ENCODE measurements around the gene TRUB2.

Gene TRUB2

DNA sequence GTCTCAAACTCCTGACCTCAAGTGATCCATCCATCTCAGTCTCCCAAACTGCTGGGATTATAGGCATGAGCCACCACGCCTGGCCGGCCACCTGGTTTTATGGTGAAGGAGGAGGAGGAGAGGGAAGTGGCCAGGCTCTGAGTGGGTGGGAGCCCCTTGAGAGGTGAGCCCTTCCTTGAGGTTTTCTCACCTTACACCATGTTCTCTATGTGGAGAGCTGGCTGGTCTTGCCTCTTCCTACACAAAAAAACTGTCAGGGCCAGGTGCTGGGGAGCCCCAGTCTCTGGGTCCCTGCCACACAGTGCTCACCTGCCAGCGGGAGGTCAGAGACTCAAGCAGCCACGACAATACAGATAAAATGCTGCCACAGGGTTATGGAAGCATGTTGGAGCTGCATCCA, 28.1 kb downstream of the TRUB2 start:
- DNase-seq (ENCODE audit: low read depth): no peak
- TF ChIP-seq, protein P1, sequence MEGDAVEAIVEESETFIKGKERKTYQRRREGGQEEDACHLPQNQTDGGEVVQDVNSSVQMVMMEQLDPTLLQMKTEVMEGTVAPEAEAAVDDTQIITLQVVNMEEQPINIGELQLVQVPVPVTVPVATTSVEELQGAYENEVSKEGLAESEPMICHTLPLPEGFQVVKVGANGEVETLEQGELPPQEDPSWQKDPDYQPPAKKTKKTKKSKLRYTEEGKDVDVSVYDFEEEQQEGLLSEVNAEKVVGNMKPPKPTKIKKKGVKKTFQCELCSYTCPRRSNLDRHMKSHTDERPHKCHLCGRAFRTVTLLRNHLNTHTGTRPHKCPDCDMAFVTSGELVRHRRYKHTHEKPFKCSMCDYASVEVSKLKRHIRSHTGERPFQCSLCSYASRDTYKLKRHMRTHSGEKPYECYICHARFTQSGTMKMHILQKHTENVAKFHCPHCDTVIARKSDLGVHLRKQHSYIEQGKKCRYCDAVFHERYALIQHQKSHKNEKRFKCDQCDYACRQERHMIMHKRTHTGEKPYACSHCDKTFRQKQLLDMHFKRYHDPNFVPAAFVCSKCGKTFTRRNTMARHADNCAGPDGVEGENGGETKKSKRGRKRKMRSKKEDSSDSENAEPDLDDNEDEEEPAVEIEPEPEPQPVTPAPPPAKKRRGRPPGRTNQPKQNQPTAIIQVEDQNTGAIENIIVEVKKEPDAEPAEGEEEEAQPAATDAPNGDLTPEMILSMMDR (IDR thresholded peaks at IDR 0.05; ENCODE audit: low read depth, low read length, missing control alignments): no peak
- in situ Hi-C loops (cut with HindIII; ENCODE audit: low sequenced_read_pairs): no loop called here

DNA sequence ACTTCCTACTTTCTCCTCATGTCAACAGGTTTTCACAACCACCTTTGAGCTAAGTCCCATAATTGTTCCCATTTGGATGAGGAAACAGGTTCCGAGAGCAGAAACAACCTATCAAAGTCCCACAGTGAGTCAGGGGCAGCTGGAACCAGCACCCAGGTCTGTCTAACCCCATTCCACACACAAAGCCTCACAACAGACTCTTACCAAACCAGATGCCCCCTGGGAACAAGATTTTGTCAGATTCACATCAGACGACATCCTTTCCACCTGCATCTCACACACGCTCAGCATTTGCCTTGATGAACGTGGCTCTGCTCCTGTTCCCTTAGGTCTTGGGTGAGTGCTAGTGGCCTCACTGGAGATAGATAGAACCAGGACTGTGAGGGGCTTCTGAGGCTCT, 29.2 kb downstream of the TRUB2 start:
- in situ Hi-C loops (cut with HindIII; ENCODE audit: low sequenced_read_pairs): no loop called here
- H3K4me3 ChIP-seq (ENCODE audit: low read depth, low read length): no peak overlapping the region
- TF ChIP-seq, protein P1 (IDR thresholded peaks at IDR 0.05; ENCODE audit: low read depth, low read length, missing control alignments): no peak
- DNase-seq (ENCODE audit: low read depth): no peak

More for the DNA sequence above, 28.1 kb downstream of the TRUB2 start:
- no peak overlapping the region for H3K4me3 ChIP-seq (ENCODE audit: low read depth, low read length)

DNA sequence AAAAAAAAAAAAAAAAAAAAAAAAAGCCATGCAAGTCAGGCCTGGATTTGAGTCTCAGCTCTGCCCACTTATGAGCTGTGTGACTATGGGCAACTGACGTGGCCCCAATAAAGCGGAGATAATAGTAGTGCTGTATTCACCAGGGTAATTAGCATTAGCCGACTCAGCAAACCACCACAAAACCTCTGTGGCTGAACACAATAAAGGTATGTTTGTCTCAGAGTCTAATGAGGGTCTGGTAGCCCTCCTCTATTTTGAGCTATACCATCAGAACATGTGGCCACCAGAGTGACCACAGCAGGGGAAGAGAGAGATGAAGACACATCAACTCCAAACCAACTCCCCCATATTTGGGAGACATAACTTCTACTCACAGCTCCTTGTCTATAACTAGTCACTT, 30.2 kb downstream of the TRUB2 start:
- no peak overlapping the region for H3K4me3 ChIP-seq (ENCODE audit: low read depth, low read length)
- in situ Hi-C loops (cut with HindIII; ENCODE audit: low sequenced_read_pairs): no loop called here

DNA sequence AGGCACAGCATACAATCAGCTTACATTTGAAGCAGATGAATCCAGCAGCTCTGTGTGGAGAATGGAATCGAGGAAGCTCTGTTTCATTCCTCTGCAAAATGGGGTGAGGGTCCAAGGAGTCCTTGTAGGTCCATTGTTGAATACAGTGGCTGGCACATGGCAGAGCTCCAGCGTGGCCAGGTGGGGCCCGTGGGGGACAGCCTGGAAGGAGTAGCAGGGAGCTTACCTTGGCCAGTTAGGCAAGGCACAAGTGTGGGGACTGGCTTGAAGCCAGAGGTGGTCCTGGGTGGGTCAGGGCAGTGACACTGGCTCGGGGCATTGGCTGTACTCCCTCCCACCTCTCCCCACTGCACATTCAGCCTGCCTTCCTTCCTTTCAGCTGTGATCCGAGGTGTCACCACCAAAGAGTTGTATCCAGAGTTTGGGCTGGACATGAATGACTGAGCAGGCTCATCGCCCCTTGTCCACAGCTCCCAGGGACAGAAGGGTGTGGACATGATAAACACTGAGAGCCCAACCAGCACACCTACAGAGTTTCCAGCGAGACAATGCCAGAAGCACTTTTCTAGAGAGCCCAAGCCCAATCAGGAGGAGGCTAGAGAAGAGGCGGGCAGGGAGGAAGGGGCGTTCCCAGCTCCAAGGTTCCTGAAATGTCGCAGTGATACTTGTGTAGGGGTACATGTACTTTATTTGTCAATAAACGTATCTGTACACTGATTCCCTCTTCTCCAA, 33.8 kb downstream of the TRUB2 start:
- TF ChIP-seq, protein P1 (IDR thresholded peaks at IDR 0.05; ENCODE audit: low read depth, low read length, missing control alignments): no peak
- no peak overlapping the region for H3K4me3 ChIP-seq (ENCODE audit: low read depth, low read length)
- no peak for DNase-seq (ENCODE audit: low read depth)
- in situ Hi-C loops (cut with HindIII; ENCODE audit: low sequenced_read_pairs): no loop called here

More for the DNA sequence above, 30.2 kb downstream of the TRUB2 start:
- TF ChIP-seq, protein P1 (IDR thresholded peaks at IDR 0.05; ENCODE audit: low read depth, low read length, missing control alignments): no peak
- no peak for DNase-seq (ENCODE audit: low read depth)

DNA sequence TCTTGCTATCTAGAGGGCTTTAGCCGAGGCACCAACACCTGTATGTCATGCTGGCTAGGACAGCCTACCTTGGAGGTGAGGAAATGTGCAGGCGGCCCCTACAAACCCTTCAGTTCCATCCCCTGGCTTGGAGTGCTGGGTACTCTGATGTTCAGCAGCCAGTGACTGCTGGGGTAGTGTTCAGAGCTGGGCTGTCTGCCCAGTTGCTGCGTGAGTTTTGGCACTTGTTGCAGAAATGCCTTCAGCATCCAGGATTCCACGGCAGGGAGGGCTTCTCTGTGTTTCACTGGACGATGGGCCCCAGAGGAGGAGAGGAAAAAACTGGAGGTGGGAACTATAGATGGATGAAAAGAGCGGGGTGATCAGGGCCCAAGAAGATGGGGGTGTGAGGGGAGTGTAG, 35.8 kb downstream of the TRUB2 start:
- TF ChIP-seq, protein P1 (IDR thresholded peaks at IDR 0.05; ENCODE audit: low read depth, low read length, missing control alignments): no peak
- no peak overlapping the region for H3K4me3 ChIP-seq (ENCODE audit: low read depth, low read length)
- peak; percentile 60 for DNase-seq (ENCODE audit: low read depth)
- in situ Hi-C loops (cut with HindIII; ENCODE audit: low sequenced_read_pairs): no loop called here

DNA sequence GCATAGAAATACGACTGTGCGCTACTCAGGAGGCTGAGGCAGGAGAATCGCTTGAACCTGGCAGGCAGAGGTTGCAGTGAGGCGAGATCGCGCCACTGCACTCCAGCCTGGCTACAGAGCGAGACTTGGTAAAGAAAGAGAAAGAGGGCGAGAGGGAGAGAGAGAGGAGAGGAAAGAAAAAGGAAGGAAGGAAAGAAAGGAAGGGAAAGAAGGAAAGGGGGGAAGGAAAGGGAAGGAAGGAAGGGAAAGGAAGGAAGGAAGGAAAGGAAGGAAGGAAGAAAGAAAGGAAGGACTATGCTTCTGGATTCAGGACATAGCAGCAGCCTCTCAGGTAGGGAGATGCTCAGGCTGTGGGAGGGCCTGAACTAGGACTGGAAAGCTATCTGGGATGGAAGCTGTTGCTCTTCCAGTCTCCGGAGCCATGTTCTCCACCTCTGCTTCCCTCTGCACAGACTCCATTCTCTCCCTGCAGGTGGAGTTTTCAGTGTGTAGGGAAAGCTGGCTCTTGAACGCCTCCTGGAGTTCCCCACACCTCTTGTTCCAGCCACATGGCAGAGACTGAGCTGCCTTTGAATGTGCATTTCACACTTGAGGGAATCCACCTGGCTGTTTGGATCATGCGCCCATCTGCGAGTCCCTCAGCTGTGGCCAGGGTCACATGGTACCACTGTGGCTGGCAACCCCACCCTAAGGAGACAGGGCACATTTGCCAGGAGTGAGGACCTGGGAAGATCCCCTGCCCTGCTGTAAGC, 37.0 kb downstream of the TRUB2 start:
- in situ Hi-C loops (cut with HindIII; ENCODE audit: low sequenced_read_pairs): no loop called here
- no peak for DNase-seq (ENCODE audit: low read depth)
- TF ChIP-seq, protein P1 (IDR thresholded peaks at IDR 0.05; ENCODE audit: low read depth, low read length, missing control alignments): no peak
- H3K4me3 ChIP-seq (ENCODE audit: low read depth, low read length): no peak overlapping the region

Data from astrocyte of the cerebellum (primary cell).